GM18511 (cell line): ENCODE data around the gene ACAA2.
"Not testable (repeated sequence)": the region's sequence is repeated elsewhere in the genome, so short reads cannot be mapped to it uniquely, and the experiment has no call there.

Experiments
- ATAC-seq: cut with Tn5 transposase; IDR thresholded peaks from one replicate; pipeline ENCODE4 v1.9.1; 2021; ENCODE audit warnings: mild to moderate bottlenecking, moderate library complexity; ENCODE audit not compliant: unreplicated experiment

ACAA2 gene

GRCh38 chr18:49845629-49846360 is 32.5 kb upstream of the ACAA2 start:
- ATAC-seq: no peak

- no peak for ATAC-seq
Measured at GRCh38 chr18:49844903-49845302, 31.6 kb upstream of the ACAA2 start.

DNA sequence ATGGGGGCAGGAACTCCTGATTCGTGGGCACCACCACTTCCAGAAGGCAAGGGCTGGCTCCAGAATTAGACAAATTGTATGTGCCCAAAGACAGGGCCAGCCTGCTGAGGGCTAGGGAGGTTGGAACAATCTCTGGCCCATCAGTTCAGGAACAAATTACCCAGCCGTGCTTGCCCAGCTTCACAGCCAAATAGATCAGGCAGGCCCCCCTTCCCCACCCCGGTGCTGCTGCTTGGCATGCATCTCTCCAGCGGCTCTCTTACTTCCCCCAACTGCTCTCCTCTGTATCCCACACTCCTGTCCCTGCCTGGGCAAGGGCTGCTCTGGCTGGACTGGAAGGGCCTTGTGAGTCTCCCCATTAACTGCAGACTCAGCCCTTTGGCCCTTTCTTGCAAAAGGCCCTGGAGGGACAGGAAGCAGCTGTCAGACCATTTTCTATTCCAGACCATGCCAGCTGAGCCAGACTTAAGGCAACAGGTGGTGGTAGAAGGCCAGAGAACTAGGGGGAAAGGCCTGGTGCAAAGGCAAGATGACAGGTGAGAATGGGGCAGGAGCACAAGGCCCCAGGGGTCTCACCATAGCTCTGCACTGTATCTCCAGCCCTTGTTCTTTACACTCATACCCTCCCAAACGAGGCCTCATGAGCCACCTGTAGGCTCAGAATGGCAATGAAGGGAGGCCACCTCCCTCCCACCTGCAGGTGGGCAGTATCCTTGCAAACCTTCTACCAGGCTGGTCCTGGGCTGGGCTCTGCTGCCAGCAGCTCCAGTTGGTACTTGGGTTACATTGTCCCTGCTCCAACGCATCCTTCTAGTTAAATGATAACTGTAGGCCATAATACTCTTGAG is 30.7 kb upstream of the ACAA2 start:
- no peak for ATAC-seq

DNA sequence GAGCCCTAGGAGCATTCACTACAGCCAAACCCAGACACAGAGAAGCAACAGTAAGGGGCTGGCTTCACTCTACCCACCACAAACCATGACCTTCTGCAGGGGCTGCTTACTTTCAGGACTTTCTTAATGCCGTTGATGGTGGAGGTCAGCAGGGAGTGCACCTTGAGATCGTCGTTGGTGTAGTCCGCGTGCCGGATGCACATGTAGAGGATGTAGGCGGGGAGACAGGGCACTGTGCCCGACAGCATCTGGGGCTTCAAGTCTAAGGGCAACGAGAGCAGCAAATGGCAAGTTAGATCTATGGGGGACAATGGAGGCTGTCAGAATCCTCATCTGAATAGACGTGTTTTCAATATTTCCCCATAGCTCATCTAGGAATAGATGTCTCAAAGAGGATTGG is 29.8 kb upstream of the ACAA2 start:
- no peak for ATAC-seq

DNA sequence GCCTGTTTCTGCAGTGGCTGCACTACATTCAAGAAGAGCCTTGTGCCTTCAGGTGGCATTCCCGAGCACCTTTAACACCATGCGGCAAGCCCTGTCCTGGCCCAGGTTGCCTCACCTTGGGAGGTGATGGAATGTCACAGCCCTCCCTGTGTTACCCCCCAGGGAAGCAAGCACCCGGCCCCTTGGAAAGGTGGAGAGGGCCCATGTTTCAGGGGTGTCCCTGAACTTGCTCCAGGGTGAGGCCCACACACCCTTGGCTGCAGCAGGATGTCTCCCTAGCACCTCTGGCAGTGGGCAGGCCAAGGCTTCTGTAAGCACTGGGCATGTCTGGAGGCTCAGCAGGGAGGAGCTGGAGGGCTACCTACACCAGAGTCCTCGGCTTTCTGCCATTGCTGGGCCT is 29.3 kb upstream of the ACAA2 start:
- no peak for ATAC-seq

DNA sequence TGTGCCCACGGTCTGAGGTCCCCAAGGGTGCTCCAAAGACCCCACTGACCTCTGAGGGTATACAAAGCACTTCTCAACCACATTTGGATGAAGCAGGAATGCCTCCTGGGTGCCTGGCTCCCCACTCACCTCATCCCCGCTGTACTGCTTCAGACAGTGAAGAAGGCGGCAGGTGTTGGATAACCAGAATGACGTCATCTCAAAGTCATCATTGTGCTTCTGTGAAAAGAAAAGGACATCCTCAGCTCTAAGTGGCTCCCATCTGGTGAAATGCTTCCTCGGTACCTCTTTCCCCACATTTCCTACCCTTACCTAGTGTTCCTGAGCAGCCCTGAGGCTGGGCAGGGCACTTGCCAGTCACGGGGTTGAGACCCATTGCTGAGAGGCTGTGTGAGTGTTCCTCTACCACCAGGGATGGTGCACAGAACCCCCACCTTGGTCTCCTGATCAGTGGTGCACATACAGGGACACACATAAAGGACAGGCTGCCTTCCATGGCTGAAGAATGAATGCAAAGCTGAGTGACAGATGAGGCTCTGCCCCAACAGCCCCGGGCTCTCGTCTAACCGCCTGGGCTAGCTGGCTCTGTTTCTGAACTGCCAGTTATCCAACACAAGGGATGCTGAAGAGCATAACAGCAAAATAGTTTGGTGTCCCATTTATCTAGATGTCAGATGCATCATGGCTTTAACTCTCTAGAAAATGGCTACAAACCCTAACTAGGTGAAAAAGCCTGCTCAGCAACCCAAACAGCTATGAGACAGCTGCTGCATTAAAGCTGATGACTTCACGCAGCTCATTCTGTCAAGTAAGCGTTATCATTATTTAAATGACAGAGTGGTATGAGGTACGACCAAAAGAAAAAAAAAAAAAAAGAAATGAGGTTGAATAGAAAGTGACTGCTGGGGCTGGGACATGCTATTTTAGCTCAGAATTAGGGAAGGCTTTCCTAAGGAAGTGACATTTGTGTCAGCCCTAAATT is 28.2 kb upstream of the ACAA2 start:
- no peak for ATAC-seq

- ATAC-seq: no peak
Measured at GRCh38 chr18:49839012-49839411, 25.7 kb upstream of the ACAA2 start.

DNA sequence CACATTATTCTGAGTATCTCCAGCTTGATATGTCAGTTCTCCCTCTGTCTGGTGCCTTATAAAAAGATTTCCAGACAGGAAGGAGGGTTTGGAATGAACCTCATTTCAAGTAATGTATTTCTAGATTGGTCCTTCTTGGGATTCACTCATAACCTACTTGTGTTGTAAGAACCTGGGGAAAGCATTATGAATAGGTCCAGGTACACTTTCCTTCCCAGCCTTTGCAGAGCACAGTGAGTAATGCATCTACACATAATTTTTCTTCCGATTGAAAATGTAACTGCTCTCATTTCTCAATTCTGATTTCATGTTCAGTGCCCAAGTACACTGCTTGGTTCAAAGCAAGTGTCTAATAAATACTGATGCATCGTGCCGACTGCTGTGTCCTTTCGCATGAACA is 25.0 kb upstream of the ACAA2 start:
- ATAC-seq: no peak

- no peak for ATAC-seq
Measured at GRCh38 chr18:49837889-49838288, 24.6 kb upstream of the ACAA2 start.

GRCh38 chr18:49837316-49837835 is 24.0 kb upstream of the ACAA2 start:
- not testable (repeated sequence) for ATAC-seq

- ATAC-seq: no peak
Measured at GRCh38 chr18:49835405-49835804, 22.1 kb upstream of the ACAA2 start.

DNA sequence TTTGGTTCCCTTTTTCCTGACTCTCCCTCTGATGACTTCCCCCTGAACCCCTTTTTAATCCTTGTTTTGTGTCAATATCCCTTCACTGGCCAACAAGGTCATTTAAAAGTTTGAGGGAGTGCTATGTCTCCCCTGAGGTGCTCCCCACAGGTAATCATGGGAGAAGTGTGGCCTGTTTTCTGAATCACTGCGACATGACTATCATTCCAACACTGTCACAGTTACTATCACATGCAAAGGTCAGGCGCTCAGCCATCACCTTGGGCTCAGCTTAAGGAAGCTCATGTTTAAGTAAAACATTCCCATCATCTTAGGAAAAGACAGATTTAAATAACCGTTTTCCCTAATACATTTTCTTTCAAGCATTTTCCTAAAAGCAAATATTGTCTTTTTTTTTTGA is 20.9 kb upstream of the ACAA2 start:
- ATAC-seq: no peak

- ATAC-seq: no peak
Measured at GRCh38 chr18:49833814-49834213, 20.5 kb upstream of the ACAA2 start.

- ATAC-seq: no peak
Measured at GRCh38 chr18:49832221-49832647, 18.9 kb upstream of the ACAA2 start.

GRCh38 chr18:49827996-49828395 is 14.7 kb upstream of the ACAA2 start:
- ATAC-seq: no peak

GRCh38 chr18:49819823-49820671 is 6.7 kb upstream of the ACAA2 start:
- ATAC-seq: peak; percentile 86

- no peak for ATAC-seq
Measured at GRCh38 chr18:49819071-49819662, 5.8 kb upstream of the ACAA2 start.

GRCh38 chr18:49817947-49818346 is 4.6 kb upstream of the ACAA2 start:
- no peak for ATAC-seq

GRCh38 chr18:49815927-49816326 is 2.6 kb upstream of the ACAA2 start:
- ATAC-seq: no peak

DNA sequence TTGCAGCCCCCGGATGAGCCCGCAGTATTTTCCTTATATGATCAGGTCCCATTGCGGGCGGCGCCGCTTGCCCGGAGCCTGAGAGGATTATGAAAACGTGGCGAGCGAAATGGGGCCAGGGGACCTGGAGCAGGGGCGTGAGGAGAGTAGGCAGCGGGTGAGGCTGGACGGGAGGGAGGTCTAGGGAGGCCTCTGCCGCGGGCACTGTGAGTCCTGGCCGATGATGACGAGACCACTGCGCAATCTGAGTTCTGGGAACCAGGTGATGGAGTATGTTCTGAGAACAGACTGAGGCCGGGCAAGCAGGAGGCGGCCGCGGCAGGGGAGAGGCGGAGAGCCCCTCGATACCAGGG is 790 bp upstream of the ACAA2 start:
- ATAC-seq: peak; percentile 38
